ENCODE data around the gene WNT1.

DNA sequence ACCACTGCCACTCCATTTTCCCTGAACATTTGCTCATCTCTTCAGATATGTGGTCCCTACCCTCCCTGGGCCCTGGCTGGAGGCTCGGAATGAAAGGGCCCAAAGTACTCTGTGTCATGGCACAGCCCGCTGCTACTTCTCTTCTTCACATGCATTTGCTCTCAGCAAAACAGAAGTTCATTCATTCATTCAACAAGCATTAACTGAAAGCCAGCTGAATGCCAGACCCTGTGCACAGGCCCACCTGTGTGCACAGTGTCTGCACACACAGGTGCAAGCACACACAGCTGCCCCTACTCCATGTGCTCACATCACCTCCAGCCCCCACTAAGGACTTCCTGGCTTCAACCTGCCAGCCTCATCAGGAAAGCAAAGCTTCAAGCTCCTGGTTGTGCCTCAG lies 7.8 kb downstream of the WNT1 start:
- TF ChIP-seq CTCF (IDR thresholded peaks at IDR 0.05) (no peak), POLR2AphosphoS5 (IDR thresholded peaks at IDR 0.05) (no peak), POLR2A (IDR thresholded peaks at IDR 0.05) (no peak), EP300 (IDR thresholded peaks at IDR 0.05; ENCODE audit: low read depth) (no peak)

Measured in transverse colon (tissue), 4 donors.